Prostate gland (tissue), 2 donors: ENCODE results near the gene ARL10.

Source experiments
- CTCF ChIP-seq, 4 experiments: fragments of 200-600 bp in 2 of 4; fragments of 450-650 bp in 2 of 4; sonication (generic) in 2 of 4; IDR thresholded peaks; 1 replicate in 3 of 4; 2 replicates in 1 of 4; pipeline ENCODE4 v1.5.1; 2016 to 2019; ENCODE audit warnings: antibody characterized with exemption in 4 of 4, mild to moderate bottlenecking in 2 of 4, moderate library complexity in 2 of 4
- POLR2AphosphoS5 ChIP-seq: sonication (generic); formaldehyde crosslinking; IDR thresholded peaks from one replicate; pipeline ENCODE4 v1.6.1; 2017; ENCODE audit warnings: antibody characterized with exemption

GRCh38 chr5:176416965-176417364 is 51.7 kb downstream of the ARL10 start:
- TF ChIP-seq CTCF (IDR thresholded peaks at IDR 0.05) (no peak), POLR2AphosphoS5 (no peak)
